LNCaP clone FGC (cell line): ENCODE results near the gene TMEM131.
A peak's percentile ranks its signal among the peaks of the same experiment; 100 is the strongest.
"Not testable (repeated sequence)": the region's sequence is repeated elsewhere in the genome, so short reads cannot be mapped to it uniquely, and the experiment has no call there.

Experiments used
- DNase-seq: peaks from one replicate; pipeline ENCODE4 v3.0.0-alpha.2; 2011; ENCODE audit warnings: low read depth
- H3K4me3 ChIP-seq: 2 replicates; pipeline ENCODE4 v1.5.1; 2011; ENCODE audit warnings: mild to moderate bottlenecking, low read depth, low read length, control low read depth
- TF ChIP-seq, protein P1 (sequence below): IDR thresholded peaks from 2 replicates; pipeline ENCODE4 v1.5.1; 2012; ENCODE audit warnings: mild to moderate bottlenecking; ENCODE audit not compliant: control insufficient read depth, insufficient read depth; ENCODE audit errors: extremely low read depth

TMEM131 gene

GRCh38 chr2:97995734-97996624 is at the start of gene TMEM131:
TMEM131 (minus strand) TSS chr2:97995948; CDS start chr2:97995662, 286 bp downstream.
- peak; percentile 71 for DNase-seq
- H3K4me3 ChIP-seq = peak within 1 kb of the TSS; percentile 86
- TF ChIP-seq, protein P1, sequence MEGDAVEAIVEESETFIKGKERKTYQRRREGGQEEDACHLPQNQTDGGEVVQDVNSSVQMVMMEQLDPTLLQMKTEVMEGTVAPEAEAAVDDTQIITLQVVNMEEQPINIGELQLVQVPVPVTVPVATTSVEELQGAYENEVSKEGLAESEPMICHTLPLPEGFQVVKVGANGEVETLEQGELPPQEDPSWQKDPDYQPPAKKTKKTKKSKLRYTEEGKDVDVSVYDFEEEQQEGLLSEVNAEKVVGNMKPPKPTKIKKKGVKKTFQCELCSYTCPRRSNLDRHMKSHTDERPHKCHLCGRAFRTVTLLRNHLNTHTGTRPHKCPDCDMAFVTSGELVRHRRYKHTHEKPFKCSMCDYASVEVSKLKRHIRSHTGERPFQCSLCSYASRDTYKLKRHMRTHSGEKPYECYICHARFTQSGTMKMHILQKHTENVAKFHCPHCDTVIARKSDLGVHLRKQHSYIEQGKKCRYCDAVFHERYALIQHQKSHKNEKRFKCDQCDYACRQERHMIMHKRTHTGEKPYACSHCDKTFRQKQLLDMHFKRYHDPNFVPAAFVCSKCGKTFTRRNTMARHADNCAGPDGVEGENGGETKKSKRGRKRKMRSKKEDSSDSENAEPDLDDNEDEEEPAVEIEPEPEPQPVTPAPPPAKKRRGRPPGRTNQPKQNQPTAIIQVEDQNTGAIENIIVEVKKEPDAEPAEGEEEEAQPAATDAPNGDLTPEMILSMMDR = no peak

DNA sequence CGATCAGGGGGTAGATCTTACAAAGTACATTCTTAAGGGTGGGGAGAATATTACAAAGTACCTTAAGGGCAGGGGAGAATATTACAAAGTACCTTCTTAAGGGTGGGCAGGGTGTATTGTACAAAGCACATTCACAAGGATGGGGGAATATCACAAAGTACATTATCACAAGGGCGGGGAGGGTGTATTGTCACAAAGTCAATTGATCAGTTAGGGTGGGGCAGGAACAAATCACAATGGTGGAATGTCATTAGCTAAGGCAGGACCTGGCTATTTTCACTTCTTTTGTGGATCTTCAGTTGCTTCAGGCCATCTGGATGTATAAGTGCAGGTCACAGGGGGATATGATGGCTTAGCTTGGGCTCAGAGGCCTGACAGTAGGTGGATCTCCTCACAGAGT is 49.0 kb upstream of the TMEM131 start:
- H3K4me3 ChIP-seq, DNase-seq: not testable (repeated sequence)

DNA sequence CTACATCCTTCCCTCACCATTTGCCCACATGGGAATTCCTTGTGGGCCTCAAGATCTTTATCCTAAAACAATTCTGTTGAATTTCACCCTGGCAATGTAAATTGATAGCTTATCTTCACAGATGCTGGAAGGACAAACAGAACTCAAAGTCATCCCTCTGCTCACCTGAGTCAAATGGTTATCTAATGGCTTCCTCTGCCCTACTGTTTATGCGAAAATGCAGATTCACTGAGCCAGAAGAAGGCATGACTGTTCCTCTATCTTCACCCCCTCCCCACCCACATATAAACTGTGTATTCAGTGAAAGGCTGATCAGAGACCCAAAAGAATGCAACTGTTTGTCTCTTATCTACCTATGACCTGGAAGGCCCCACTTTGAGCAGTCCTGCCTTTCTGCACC is 47.4 kb upstream of the TMEM131 start:
- TF ChIP-seq, protein P1 = no peak
- no peak for DNase-seq
- no peak overlapping the region for H3K4me3 ChIP-seq

DNA sequence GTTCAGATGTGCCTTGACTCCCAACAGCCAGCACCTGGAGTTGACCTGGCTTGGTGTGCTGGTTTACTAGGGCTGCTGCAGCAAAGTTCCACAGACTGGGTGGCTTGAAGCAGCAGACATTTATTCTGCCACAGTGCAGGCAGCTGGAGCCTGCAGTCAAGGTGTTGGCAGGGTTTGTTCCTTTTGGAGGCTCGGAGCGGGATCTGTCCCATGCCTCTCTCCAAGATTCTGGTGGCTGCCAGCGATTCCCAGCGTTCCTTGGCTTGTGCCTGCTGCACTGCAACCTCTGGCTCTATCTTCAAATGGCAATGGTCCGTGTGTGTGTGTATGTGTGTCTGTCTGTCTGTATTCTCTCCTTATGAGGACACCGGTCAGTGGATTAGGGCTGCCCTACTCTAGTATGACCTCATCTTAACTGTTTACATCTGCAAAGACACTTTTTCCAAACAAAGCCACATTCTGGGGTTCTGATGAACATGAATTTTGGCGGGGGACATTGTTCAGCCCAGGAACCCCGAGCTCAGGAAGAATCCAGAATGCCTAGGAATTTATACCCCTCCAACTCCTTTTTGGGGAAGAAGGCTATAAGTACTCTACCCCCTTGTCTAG is 44.7 kb upstream of the TMEM131 start:
- H3K4me3 ChIP-seq = no peak overlapping the region
- TF ChIP-seq, protein P1 = no peak
- no peak for DNase-seq

DNA sequence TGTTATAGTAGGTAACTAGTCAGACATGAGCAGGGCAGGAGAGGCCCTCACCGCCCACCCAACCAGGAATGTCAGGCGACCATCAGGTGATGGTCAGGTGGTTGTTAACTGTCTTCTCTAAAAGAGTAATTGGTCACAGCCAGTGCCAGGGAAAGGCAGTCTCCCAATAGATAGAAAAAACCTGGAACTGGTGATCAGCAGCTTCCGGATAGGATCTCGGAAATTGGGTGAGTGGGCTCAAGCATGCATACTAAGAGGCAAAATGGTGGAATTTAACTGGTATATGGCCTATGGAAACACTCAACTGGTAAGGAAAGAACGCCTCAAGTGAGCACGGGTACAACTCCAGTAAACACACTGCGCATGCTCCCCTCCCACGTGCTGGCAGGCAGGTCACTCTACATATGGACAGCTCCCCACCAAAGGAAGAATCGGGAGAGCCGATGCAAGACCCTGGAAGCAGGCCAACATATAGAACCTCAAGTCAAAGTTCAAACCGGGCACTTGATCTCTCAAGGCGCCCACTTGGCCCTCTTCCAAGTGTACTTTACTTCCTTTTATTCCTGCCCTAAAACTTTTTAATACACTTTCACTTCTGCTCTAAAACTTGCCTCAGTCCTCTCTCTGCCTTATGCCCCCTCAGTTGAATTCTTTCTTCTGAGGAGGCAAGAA is 43.5 kb upstream of the TMEM131 start:
- no peak overlapping the region for H3K4me3 ChIP-seq
- TF ChIP-seq, protein P1 = no peak
- no peak for DNase-seq

GRCh38 chr2:98037666-98038336 is 42.1 kb upstream of the TMEM131 start:
- TF ChIP-seq, protein P1 = no peak
- DNase-seq = peak; percentile 63
- no peak overlapping the region for H3K4me3 ChIP-seq

- DNase-seq = no peak
- TF ChIP-seq, protein P1 = no peak
- H3K4me3 ChIP-seq = no peak overlapping the region
These were observed 41.5 kb upstream of the TMEM131 start for GRCh38 chr2:98037206-98037605.
